HG03521 (cell line): ENCODE results near the gene ITGA5.
A peak's percentile ranks its signal among the peaks of the same experiment; 100 is the strongest.

Experiments used
- ATAC-seq: cut with Tn5 transposase; IDR thresholded peaks from one replicate; pipeline ENCODE4 v1.9.1; 2021; ENCODE audit warnings: mild to moderate bottlenecking, moderate library complexity; ENCODE audit not compliant: unreplicated experiment

The ITGA5 gene

GRCh38 chr12:54419088-54419887, at the start of gene ITGA5:
Gene ITGA5 (minus strand): TSS chr12:54419266. CDS start chr12:54419198, 68 bp downstream.
- ATAC-seq: no peak

- no peak for ATAC-seq
These were observed 46.9 kb upstream of the ITGA5 start for GRCh38 chr12:54465857-54466523.

DNA sequence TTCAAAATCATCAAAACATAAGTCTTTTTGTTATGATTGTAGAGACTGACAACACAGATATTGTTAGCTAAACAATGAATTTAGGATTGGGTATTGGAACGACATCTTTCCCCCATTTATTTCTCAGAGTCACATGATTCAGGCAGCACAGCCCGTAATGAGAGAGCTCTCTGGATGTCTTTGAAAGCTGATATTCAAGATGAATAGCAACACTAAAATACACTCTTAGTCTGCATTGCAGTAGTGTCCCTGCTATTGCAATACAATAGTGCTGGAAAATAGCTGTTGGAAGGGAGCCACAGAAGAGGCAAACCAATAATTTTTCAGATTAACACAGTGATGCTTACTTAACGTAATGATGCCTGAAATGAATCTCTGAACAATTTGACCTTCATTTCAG, 44.4 kb upstream of the ITGA5 start:
- ATAC-seq: no peak

GRCh38 chr12:54463034-54463433, 44.0 kb upstream of the ITGA5 start:
- no peak for ATAC-seq

DNA sequence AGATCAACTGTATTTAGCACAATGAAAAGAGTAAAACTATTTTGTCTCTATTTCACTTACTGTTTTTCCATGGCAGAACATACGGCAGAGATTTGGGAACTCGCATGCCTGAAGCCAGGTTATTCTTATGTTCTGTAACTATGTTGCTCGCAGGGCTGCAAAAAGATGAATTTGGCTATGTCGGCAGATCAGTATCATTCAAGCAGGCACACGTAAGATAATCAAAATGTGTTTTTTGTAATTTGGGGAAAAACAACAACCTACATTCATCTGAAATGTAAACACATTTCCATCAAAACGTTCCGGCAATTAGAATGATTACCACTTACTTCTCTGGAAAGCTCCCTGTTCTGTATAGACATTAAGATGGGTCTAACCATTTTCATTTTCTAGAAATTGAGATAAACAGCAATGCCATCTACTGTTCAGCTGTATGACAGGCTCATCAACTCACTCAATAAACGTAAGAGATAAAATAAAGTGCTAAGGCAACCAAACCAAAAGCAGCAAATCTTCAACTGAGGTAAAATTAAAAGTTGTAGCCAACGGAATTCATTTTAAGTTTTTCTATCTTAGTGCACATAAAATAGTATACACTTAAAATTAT, 41.4 kb upstream of the ITGA5 start:
- no peak for ATAC-seq

DNA sequence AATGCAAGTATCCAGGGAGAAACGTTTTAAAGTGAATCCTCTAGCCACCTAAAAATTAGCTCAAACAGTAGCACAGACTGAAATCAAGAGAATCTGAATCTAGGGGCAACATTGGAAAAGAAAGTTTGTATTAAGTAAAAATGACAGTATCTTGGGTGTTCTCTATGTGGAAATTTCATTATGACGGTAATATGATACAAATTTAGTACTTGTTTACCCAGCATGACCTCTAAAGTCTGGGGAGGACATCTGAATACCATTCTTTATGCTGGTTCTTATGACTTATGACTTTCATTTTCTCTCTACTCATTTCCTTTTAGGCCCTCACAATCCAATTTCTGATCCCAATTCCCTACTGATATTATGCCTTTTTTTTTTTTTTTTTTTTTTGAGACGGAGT, 40.3 kb upstream of the ITGA5 start:
- ATAC-seq: no peak

- ATAC-seq: no peak
These were observed 36.8 kb upstream of the ITGA5 start for GRCh38 chr12:54455760-54456469.

- no peak for ATAC-seq
These were observed 33.6 kb upstream of the ITGA5 start for GRCh38 chr12:54452628-54453027.

DNA sequence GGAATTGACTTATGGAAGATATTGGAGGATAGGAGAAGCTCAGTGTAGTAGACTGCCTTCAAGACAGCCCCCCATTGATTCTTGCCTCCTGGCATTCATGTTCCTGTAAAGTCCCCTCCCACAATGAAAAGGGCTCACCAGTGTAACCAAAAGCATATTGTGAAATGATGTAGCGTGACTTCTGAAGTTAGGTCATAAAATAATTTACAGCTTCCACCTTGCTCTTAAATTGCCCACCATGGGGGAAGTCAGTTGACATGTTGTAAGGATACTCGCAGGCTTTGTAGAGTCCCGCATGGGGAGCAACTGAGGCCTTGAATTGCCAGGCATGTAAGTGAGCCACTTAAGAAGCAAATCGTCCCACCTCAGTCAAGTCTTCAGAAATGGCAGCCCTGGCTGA, 29.3 kb upstream of the ITGA5 start:
- ATAC-seq: no peak

- ATAC-seq: no peak
These were observed 28.9 kb upstream of the ITGA5 start for GRCh38 chr12:54447917-54448316.

- ATAC-seq: no peak
These were observed 25.1 kb upstream of the ITGA5 start for GRCh38 chr12:54444206-54444605.

GRCh38 chr12:54443446-54443845, 24.4 kb upstream of the ITGA5 start:
- ATAC-seq: no peak

GRCh38 chr12:54442961-54443360, 23.9 kb upstream of the ITGA5 start:
- no peak for ATAC-seq

DNA sequence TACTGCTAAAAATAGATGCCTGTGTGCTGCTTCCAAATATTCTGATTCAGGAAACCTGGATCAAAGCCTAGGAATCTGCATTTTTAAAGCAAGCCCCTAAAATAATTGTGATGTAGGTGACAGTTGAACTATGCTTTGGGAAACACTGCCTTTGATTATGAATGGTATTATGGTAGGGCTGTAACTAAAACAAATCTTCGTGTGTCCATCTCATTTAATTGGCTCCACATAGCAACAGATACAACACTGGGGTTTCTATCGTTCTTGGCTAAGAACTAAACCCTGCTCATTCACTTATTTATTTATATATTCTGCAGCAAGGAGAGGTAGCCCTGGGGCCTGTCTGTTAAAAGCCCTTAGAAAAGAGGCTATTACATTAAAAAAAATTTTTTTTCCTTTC, 23.0 kb upstream of the ITGA5 start:
- no peak for ATAC-seq

DNA sequence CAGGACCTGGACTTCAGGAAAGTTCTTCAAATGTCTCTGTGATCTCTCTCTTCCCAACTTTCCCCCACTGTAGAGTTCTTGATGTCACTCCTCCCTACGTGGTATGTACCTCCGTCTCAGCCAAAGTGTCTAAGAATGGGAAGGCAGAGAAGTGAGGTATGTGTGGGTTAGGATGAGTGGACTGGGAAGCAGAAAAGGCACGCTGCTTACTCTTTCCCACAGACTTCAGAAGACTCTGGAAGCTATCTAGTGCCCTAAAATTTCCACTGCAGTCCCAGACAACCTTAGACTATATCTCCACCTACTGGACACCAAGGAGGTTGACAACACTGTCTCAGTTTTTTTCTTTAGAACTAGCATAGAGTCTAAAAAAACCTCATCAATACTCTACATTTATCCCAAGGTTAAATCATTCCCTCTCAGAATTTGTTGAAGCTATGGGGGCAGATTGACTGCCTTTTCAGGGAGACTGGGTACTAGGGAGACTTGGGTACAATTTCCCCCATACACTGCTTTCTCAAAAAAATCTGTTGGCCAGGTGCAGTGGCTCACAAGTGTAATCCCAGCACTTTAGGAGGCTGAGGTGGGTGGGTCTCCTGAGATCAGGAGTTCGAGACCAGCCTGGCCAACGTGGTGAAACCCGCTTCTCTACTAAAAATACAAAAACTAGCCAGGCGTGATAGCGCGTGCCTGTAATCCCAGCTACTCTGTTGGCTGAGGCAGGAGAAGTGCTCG, 20.6 kb upstream of the ITGA5 start:
- ATAC-seq: peak; percentile 72

- ATAC-seq: no peak
These were observed 20.0 kb upstream of the ITGA5 start for GRCh38 chr12:54439096-54439495.

- no peak for ATAC-seq
These were observed 19.5 kb upstream of the ITGA5 start for GRCh38 chr12:54438517-54438916.

GRCh38 chr12:54437697-54438096, 18.6 kb upstream of the ITGA5 start:
- no peak for ATAC-seq

DNA sequence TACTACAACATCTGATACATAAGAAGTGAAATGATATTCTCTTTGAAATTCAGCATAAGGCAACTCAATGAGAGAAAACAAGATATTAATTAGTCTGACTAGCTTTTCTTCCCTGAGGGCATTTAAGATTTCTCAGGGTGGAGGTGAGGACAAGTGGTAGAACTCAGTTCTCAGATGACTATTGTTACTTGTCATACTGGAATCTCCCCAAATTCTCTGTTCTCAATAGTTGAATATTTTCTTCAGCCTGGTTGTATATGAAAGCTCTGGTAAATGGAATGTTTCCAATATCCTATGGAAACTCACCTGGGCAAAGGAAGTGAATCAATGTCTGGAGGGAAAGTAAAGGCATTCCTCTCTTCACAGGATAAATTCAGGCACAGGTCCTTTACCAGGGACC, 18.2 kb upstream of the ITGA5 start:
- no peak for ATAC-seq

DNA sequence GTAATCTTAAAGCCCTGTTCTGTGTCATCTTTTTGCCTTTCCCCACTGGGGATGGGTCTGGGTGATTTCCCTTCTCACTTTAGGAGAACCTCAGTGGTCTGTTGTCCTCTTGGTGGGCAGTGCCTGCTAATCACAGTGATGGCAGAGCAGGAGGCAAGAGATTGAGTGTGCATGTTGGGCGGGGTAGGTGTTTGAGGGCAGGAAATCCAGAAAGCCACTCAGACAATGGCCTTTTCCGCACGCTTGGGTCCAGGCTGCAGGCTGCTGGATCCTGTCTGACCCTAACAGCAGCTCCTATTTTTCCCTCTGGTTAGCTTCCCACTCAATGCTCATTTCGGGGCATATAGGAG, 13.7 kb upstream of the ITGA5 start:
- ATAC-seq: no peak
